ENCODE data around the gene SVIL.

Gene SVIL

GRCh38 chr10:29604291-29604825, 30.4 kb downstream of the SVIL start:
- intact Hi-C loops (cut with DNase I; ENCODE audit: low total_unique reads), result no loop called here
- Histone ChIP-seq H3K4me1 (peaks cover 0 to 87% (median 43%) of the 10 kb centered on the region in 4 donors), H3K36me3 (peaks cover 0 to 10% (median 0%) of the 10 kb centered on the region in 3 donors), H3K27ac (peak overlapping the region; percentile 6 to 55), H3K4me3 (no peak overlapping the region), H3K27me3 (no peaks in the 10 kb centered on the region), H3K9me3 (no peaks in the 10 kb centered on the region)
- no peak for TF ChIP-seq CTCF (IDR thresholded peaks at IDR 0.05)
- DNase-seq, result no peak

GRCh38 chr10:29603223-29603896, 31.4 kb downstream of the SVIL start:
- no peak overlapping the region for H3K4me3 ChIP-seq
- peaks cover 0 to 87% (median 44%) of the 10 kb centered on the region in 4 donors for H3K4me1 ChIP-seq
- peak overlapping the region; percentile 15 to 35 for H3K27ac ChIP-seq
- no peak for TF ChIP-seq CTCF (IDR thresholded peaks at IDR 0.05)
- H3K9me3 ChIP-seq, result no peaks in the 10 kb centered on the region
- H3K36me3 ChIP-seq, result peaks cover 0 to 10% (median 0%) of the 10 kb centered on the region in 3 donors
- intact Hi-C loops (cut with DNase I; ENCODE audit: low total_unique reads), result no loop called here
- DNase-seq, result no peak
- no peaks in the 10 kb centered on the region for H3K27me3 ChIP-seq

- H3K9me3 ChIP-seq, result no peaks in the 10 kb centered on the region
- no peaks in the 10 kb centered on the region for H3K27me3 ChIP-seq
- no peak for DNase-seq
- H3K4me1 ChIP-seq, result peaks cover 0 to 88% (median 49%) of the 10 kb centered on the region in 4 donors
- peak overlapping the region in 1 of 2 donors; percentile 65 for H3K27ac ChIP-seq
- no peak for TF ChIP-seq CTCF (IDR thresholded peaks at IDR 0.05)
- no peak overlapping the region for H3K4me3 ChIP-seq
- intact Hi-C loops (cut with DNase I; ENCODE audit: low total_unique reads), result no loop called here
- H3K36me3 ChIP-seq, result peaks cover 0 to 11% (median 0%) of the 10 kb centered on the region in 3 donors
Observed at GRCh38 chr10:29600821-29601220, 34.0 kb downstream of the SVIL start.

GRCh38 chr10:29600067-29600466, 34.7 kb downstream of the SVIL start:
- no peaks in the 10 kb centered on the region for H3K27me3 ChIP-seq
- no peaks in the 10 kb centered on the region for H3K9me3 ChIP-seq
- peaks cover 0 to 91% (median 49%) of the 10 kb centered on the region in 4 donors for H3K4me1 ChIP-seq
- DNase-seq, result no peak
- intact Hi-C loops (cut with DNase I; ENCODE audit: low total_unique reads), result no loop called here
- TF ChIP-seq CTCF (IDR thresholded peaks at IDR 0.05), result no peak
- no peak overlapping the region for H3K4me3 ChIP-seq
- peak overlapping the region; percentile 65 to 73 for H3K27ac ChIP-seq
- peaks cover 0 to 14% (median 0%) of the 10 kb centered on the region in 3 donors for H3K36me3 ChIP-seq

GRCh38 chr10:29598851-29599311, 35.9 kb downstream of the SVIL start:
- H3K27ac ChIP-seq, result peak overlapping the region; percentile 65 to 73
- peaks cover 0 to 88% (median 46%) of the 10 kb centered on the region in 4 donors for H3K4me1 ChIP-seq
- TF ChIP-seq CTCF (IDR thresholded peaks at IDR 0.05), result no peak
- DNase-seq, result no peak
- H3K36me3 ChIP-seq, result peaks cover 0 to 14% (median 0%) of the 10 kb centered on the region in 3 donors
- no peaks in the 10 kb centered on the region for H3K9me3 ChIP-seq
- no peak overlapping the region for H3K4me3 ChIP-seq
- H3K27me3 ChIP-seq, result no peaks in the 10 kb centered on the region
- intact Hi-C loops (cut with DNase I; ENCODE audit: low total_unique reads), result no loop called here
